AG04450 (cell line): Measurements from ENCODE around the gene LGALS3. TPM values are rescaled to one million over a fixed set of nuclear protein-coding genes. Genes with fewer than 3 reads are reported as not detected.

Experiments used
- CTCF ChIA-PET: fragments of 300-600, 350-600 bp; formaldehyde crosslinking; extraction: SDS; loops from one replicate; lab custom pipeline; 2022; ENCODE audit warnings: antibody characterized with exemption, inconsistent platforms; lab: Charles Lee
- POLR2A ChIA-PET: fragments of 350-600 bp; formaldehyde crosslinking; extraction: SDS; loops from one replicate; lab custom pipeline; 2021; ENCODE audit warnings: antibody characterized with exemption, inconsistent platforms; lab: Yijun Ruan, JAX
- DNase-seq: peaks from one replicate; pipeline ENCODE4 v3.0.0-alpha.2; 2011; ENCODE audit warnings: low read depth, low spot score
- H3K27ac ChIP-seq: one replicate; pipeline ENCODE4 v1.5.1; 2012; ENCODE audit warnings: low read depth, low read length, control low read depth
- H3K27me3 ChIP-seq: one replicate; pipeline ENCODE4 v1.6.0; 2012; ENCODE audit warnings: low read length; ENCODE audit not compliant: control insufficient read depth, insufficient read depth
- H3K4me3 ChIP-seq: 2 replicates; pipeline ENCODE4 v1.5.1; 2011; ENCODE audit warnings: mild to moderate bottlenecking, low read depth, low read length, control low read depth
- H3K9me3 ChIP-seq: 2 replicates; pipeline ENCODE4 v1.5.1; 2012; ENCODE audit warnings: low read length; ENCODE audit not compliant: control insufficient read depth, insufficient read depth
- polyA plus RNA-seq: library from polyadenylated mRNA; depleted of rRNA; stranded (reverse); fragments of >200 nt; gene quantifications from 2 replicates; pipeline ENCODE4 v1.2.3, GENCODE V29; 2011
- TF ChIP-seq, protein P1 (sequence below): IDR thresholded peaks from 2 replicates; pipeline ENCODE4 v1.5.1; 2011; ENCODE audit warnings: low read depth, low read length, control low read depth, inconsistent platforms

Gene LGALS3
- polyA plus RNA-seq, 1 experiment = 383 TPM

GRCh38 chr14:55170526-55170925, 41.5 kb downstream of the LGALS3 start:
- no peak for DNase-seq
- Histone ChIP-seq H3K4me3 (no peak overlapping the region), H3K9me3 (no peaks in the 10 kb centered on the region), H3K27me3 (no peaks in the 10 kb centered on the region), H3K27ac (no peak overlapping the region)
- TF ChIP-seq, protein P1, sequence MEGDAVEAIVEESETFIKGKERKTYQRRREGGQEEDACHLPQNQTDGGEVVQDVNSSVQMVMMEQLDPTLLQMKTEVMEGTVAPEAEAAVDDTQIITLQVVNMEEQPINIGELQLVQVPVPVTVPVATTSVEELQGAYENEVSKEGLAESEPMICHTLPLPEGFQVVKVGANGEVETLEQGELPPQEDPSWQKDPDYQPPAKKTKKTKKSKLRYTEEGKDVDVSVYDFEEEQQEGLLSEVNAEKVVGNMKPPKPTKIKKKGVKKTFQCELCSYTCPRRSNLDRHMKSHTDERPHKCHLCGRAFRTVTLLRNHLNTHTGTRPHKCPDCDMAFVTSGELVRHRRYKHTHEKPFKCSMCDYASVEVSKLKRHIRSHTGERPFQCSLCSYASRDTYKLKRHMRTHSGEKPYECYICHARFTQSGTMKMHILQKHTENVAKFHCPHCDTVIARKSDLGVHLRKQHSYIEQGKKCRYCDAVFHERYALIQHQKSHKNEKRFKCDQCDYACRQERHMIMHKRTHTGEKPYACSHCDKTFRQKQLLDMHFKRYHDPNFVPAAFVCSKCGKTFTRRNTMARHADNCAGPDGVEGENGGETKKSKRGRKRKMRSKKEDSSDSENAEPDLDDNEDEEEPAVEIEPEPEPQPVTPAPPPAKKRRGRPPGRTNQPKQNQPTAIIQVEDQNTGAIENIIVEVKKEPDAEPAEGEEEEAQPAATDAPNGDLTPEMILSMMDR = no peak
- CTCF ChIA-PET = interaction anchor here (1.3 to 1.4 kb wide), 2 partner anchors 10 to 81 kb away, joined by 4 to 5 read pairs; no protein-coding TSS in a partner anchor
- POLR2A ChIA-PET = no interaction called here

DNA sequence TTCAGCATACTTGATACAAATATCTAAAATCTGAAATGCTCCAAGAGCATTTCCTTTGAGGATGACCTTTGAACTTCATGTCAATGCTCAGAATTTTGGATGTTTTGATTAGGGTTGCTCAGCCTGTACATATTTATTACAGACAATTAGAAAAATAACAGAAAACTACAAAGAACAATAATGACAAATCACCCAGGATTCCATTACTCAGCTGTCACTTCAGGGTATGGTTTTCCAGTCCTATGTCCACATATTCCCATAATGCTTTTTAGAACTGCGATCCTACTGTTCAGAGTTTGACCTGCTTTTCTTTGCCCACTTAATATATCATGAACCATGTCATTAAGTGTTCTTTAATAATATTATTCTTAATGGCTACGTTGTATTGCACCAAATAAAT, 51.0 kb downstream of the LGALS3 start:
- Histone ChIP-seq H3K27ac (no peak overlapping the region), H3K27me3 (no peaks in the 10 kb centered on the region), H3K9me3 (no peaks in the 10 kb centered on the region), H3K4me3 (no peak overlapping the region)
- POLR2A ChIA-PET = no interaction called here
- TF ChIP-seq, protein P1 = no peak
- CTCF ChIA-PET = interaction anchor here (0.5 kb wide), 1 partner anchor 90 kb away, joined by 4 read pairs; no protein-coding TSS in a partner anchor
- DNase-seq = no peak

- no peak for DNase-seq
- TF ChIP-seq, protein P1 = no peak
- H3K9me3 ChIP-seq = no peaks in the 10 kb centered on the region
- no peaks in the 10 kb centered on the region for H3K27me3 ChIP-seq
- H3K4me3 ChIP-seq = no peak overlapping the region
- no peak overlapping the region for H3K27ac ChIP-seq
- ChIA-PET CTCF (interaction anchor here (0.5 to 0.6 kb wide), 2 partner anchors 11 to 91 kb away, joined by 3 to 4 read pairs; no protein-coding TSS in a partner anchor), POLR2A (no interaction called here)
Measured at GRCh38 chr14:55180434-55180833, 51.4 kb downstream of the LGALS3 start.

- H3K27me3 ChIP-seq = no peaks in the 10 kb centered on the region
- DNase-seq = no peak
- CTCF ChIA-PET = interaction anchor here (0.5 to 1.4 kb wide), 4 partner anchors 13 to 258 kb away, joined by 3 to 15 read pairs (median 3); no protein-coding TSS in a partner anchor
- peaks cover 5% of the 10 kb centered on the region; the same call in 1 of the 2 replicates for H3K9me3 ChIP-seq
- POLR2A ChIA-PET = no interaction called here
- TF ChIP-seq, protein P1 = no peak
- no peak overlapping the region for H3K27ac ChIP-seq
- H3K4me3 ChIP-seq = no peak overlapping the region
Measured at GRCh38 chr14:55188686-55189295, 59.7 kb downstream of the LGALS3 start.

DNA sequence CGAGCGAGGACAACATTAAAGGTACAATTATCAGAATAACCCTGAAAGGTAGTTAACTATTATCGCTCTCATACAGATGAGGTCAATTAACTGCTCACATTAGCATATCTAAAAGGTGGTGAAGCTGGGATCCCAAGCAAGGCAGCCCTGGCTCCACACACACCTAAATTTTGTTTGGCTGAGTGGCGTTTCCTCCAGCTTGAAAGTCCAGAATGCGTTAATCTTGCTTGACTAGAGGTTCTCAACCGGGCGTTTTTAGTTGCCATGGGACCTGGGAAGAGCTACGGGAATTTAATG, 61.8 kb downstream of the LGALS3 start:
- POLR2A ChIA-PET = interaction anchor here (0.6 kb wide), 1 partner anchor 40 kb away, joined by 3 read pairs; no protein-coding TSS in a partner anchor
- Histone ChIP-seq H3K4me3 (peak overlapping the region; percentile 73), H3K27ac (no peak overlapping the region), H3K27me3 (no peaks in the 10 kb centered on the region), H3K9me3 (peaks cover 5% of the 10 kb centered on the region; the same call in 1 of the 2 replicates)
- DNase-seq = no peak
- TF ChIP-seq, protein P1 = no peak
- CTCF ChIA-PET = interaction anchor here (0.5 to 1.5 kb wide), 2 partner anchors 101 to 255 kb away, joined by 4 to 8 read pairs; no protein-coding TSS in a partner anchor
